RWPE2 (cell line): ENCODE measurements around the gene SEC24D.
A peak's percentile ranks its signal among the peaks of the same experiment; 100 is the strongest.

Experiments
- ATAC-seq: fragments of 200-7000 bp; cut with Tn5 transposase; 3 replicates; pipeline ENCODE4 v1.9.1; 2021; ENCODE audit warnings: low read depth
- DNase-seq: peaks from one replicate; pipeline ENCODE4 v3.0.0-alpha.2; 2020; ENCODE audit warnings: low spot score
- H3K27ac ChIP-seq: fragments of 450-650 bp; 2 replicates; pipeline ENCODE4 v1.5.1; 2017; ENCODE audit warnings: mild to moderate bottlenecking; ENCODE audit not compliant: poor library complexity, severe bottlenecking
- H3K27me3 ChIP-seq: fragments of 250-450 bp; sonication (Bioruptor Pico); 2 replicates; pipeline ENCODE4 v1.5.1; 2021; ENCODE audit warnings: mild to moderate bottlenecking, moderate library complexity; ENCODE audit not compliant: insufficient read depth, poor library complexity, severe bottlenecking
- H3K36me3 ChIP-seq: fragments of 250-450 bp; sonication (Bioruptor Pico); 2 replicates; pipeline ENCODE4 v1.5.1; 2020; ENCODE audit warnings: low read depth, mild to moderate bottlenecking, moderate library complexity
- H3K4me1 ChIP-seq: fragments of 250-450 bp; sonication (Bioruptor Pico); 2 replicates; pipeline ENCODE4 v1.5.1; 2021; ENCODE audit warnings: mild to moderate bottlenecking, moderate library complexity; ENCODE audit not compliant: insufficient read depth, poor library complexity, severe bottlenecking
- H3K4me3 ChIP-seq: fragments of 250-450 bp; sonication (Bioruptor Pico); 2 replicates; pipeline ENCODE4 v1.5.1; 2021; ENCODE audit warnings: mild to moderate bottlenecking, moderate library complexity; ENCODE audit not compliant: severe bottlenecking
- H3K9me3 ChIP-seq: fragments of 250-450 bp; sonication (Bioruptor Pico); 2 replicates; pipeline ENCODE4 v1.5.1; 2021; ENCODE audit warnings: mild to moderate bottlenecking, moderate library complexity; ENCODE audit not compliant: severe bottlenecking
- TF ChIP-seq, protein P1 (sequence below): fragments of 450-650 bp; IDR thresholded peaks from one replicate; pipeline ENCODE4 v1.5.1; 2017; ENCODE audit warnings: mild to moderate bottlenecking, moderate library complexity; ENCODE audit not compliant: poor library complexity, severe bottlenecking

The SEC24D gene

DNA sequence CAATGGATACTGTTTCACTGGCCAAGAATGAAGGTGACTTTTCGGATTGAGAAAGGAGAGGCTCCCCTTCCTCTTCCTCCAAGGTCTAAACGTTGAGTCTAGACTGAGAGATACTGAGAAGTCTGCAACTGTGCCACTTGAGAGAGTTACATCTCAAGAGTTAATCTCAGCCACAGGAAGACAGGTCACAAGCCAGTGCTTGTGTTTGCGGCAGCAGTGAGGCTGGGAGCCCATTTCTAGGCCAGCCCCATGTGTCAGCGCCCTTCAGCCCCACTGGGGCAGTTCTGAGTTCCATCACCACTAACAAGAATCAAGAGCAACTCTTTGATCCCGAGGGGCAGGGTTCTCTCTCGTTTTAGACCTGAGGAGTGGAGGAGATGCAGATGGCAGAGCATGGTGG is 7.3 kb upstream of the SEC24D start:
- TF ChIP-seq, protein P1, sequence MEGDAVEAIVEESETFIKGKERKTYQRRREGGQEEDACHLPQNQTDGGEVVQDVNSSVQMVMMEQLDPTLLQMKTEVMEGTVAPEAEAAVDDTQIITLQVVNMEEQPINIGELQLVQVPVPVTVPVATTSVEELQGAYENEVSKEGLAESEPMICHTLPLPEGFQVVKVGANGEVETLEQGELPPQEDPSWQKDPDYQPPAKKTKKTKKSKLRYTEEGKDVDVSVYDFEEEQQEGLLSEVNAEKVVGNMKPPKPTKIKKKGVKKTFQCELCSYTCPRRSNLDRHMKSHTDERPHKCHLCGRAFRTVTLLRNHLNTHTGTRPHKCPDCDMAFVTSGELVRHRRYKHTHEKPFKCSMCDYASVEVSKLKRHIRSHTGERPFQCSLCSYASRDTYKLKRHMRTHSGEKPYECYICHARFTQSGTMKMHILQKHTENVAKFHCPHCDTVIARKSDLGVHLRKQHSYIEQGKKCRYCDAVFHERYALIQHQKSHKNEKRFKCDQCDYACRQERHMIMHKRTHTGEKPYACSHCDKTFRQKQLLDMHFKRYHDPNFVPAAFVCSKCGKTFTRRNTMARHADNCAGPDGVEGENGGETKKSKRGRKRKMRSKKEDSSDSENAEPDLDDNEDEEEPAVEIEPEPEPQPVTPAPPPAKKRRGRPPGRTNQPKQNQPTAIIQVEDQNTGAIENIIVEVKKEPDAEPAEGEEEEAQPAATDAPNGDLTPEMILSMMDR: no peak

DNA sequence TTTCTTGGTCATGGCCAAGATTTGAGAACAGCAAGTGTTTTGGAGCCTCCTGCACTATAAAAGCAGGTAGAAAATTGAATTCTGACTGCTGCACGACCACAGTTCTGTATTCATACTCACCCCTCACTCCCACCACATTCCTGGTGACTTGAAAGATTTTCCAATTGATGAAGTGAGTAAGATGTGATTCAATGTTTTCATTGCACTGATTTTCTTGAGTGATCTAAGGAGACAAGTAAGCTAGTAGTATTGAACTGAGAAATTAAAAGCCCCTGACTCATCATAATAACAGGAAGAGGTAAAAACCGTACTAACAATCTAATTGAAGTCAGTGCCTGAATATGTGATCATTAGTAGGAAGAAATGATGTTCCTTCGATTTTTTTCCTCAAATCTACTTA is 6.1 kb upstream of the SEC24D start:
- no peak overlapping the region for H3K4me3 ChIP-seq
- ATAC-seq: peak; percentile 74
- no peak for DNase-seq

More for the DNA sequence above, 7.3 kb upstream of the SEC24D start:
- no peaks in the 10 kb centered on the region for H3K36me3 ChIP-seq
- peaks cover 6% of the 10 kb centered on the region for H3K4me1 ChIP-seq
- no peak for ATAC-seq
- H3K27me3 ChIP-seq: no peaks in the 10 kb centered on the region
- no peak overlapping the region for H3K4me3 ChIP-seq
- no peaks in the 10 kb centered on the region for H3K9me3 ChIP-seq
- no peak overlapping the region for H3K27ac ChIP-seq
- DNase-seq: no peak

DNA sequence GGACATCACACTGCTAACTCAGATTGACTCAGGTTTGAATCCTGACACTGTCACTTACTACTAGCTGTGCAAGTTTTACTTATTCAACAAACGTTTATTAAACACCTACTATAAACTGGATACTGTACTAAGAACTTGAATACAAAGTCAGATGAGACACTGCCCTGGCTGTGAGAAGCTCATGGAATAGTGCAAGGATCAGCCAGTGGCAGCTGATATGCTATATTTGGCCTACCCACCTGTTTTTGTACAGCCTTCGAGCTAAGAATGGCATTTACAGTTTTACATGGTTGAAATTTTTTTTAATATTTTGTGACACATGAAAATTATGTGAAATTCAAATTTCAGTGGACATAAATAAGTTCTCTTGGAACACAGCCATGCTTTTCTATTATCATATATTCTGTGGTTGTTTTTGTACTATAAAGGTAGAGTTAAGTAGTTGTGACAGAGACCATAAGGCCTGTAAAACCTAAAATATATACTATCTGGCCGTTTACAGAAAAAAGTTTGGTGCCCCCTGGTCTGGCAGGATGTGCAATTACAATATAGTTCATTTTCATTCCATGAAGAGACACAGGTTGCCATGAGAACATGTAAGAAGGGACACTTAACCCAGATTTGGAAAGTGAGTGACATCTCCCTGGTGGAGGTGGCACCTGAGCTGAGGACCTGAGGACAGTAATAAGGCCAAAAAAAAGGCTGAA is 3.4 kb upstream of the SEC24D start:
- Histone ChIP-seq H3K4me3 (no peak overlapping the region), H3K9me3 (no peaks in the 10 kb centered on the region), H3K4me1 (peaks cover 10% of the 10 kb centered on the region), H3K27me3 (no peaks in the 10 kb centered on the region), H3K27ac (no peak overlapping the region), H3K36me3 (peaks cover 3% of the 10 kb centered on the region)
- TF ChIP-seq, protein P1: no peak
- no peak for DNase-seq
- no peak for ATAC-seq

More for the DNA sequence above, 6.1 kb upstream of the SEC24D start:
- Histone ChIP-seq H3K36me3 (no peaks in the 10 kb centered on the region), H3K27ac (no peak overlapping the region), H3K9me3 (no peaks in the 10 kb centered on the region), H3K4me1 (peaks cover 6% of the 10 kb centered on the region), H3K27me3 (no peaks in the 10 kb centered on the region)
- TF ChIP-seq, protein P1: no peak

DNA sequence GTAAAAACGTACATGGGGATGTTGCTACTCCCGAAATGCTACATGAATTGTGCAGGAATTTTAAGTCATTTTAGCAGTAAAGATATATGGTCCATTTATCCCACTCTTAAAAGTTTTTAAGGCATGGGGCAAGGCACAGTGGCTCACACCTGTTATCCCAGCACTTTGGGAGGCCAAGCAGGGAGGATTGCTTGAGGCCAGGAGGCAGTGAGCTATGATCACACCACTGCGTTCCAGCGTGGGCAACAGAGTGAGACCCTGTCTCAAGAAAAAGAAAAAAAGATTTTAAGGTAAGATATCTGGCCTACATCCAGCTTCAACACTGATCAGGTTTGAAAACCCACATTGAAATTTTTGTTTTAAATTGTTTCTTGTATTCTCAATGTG is 1.2 kb upstream of the SEC24D start:
- peaks cover 18% of the 10 kb centered on the region for H3K4me1 ChIP-seq
- TF ChIP-seq, protein P1: no peak
- peaks cover 26% of the 10 kb centered on the region for H3K36me3 ChIP-seq
- H3K9me3 ChIP-seq: no peaks in the 10 kb centered on the region
- ATAC-seq (no peak), DNase-seq (no peak)
- no peak overlapping the region for H3K4me3 ChIP-seq
- no peaks in the 10 kb centered on the region for H3K27me3 ChIP-seq
- H3K27ac ChIP-seq: peak overlapping the region; percentile 60
